Measurements from ENCODE around the gene HES1.

DNA sequence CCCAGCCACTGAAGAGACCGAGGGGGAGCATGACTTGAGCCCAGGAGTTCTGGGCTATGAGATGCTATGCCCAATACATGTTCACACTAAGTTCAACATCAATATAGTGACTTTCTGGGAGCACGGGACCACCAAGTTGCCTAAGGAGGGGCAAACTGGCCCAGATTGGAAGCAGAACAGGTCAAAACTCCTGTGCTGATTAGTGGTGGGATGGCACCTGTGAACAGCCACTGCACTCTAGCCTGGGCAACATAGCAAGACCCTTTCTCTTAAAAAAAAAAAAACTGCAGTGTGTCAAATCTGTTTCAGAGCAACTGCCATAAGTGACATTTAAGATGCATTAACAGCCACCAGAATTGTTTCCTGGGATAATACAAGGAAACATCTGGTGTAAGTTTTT, 9.8 kb downstream of the HES1 start:
- TF ChIP-seq CTCF (IDR thresholded peaks at IDR 0.05) (no peak), POLR2A (IDR thresholded peaks at IDR 0.05) (no peak)

Data from adrenal gland (tissue), 5 donors.